Measurements from ENCODE around the gene SECTM1. TPM values are rescaled to one million over a fixed set of nuclear protein-coding genes. Genes with fewer than 3 reads are reported as not detected.

Gene SECTM1
- total RNA-seq, 1 donor, result 34.2 TPM

DNA sequence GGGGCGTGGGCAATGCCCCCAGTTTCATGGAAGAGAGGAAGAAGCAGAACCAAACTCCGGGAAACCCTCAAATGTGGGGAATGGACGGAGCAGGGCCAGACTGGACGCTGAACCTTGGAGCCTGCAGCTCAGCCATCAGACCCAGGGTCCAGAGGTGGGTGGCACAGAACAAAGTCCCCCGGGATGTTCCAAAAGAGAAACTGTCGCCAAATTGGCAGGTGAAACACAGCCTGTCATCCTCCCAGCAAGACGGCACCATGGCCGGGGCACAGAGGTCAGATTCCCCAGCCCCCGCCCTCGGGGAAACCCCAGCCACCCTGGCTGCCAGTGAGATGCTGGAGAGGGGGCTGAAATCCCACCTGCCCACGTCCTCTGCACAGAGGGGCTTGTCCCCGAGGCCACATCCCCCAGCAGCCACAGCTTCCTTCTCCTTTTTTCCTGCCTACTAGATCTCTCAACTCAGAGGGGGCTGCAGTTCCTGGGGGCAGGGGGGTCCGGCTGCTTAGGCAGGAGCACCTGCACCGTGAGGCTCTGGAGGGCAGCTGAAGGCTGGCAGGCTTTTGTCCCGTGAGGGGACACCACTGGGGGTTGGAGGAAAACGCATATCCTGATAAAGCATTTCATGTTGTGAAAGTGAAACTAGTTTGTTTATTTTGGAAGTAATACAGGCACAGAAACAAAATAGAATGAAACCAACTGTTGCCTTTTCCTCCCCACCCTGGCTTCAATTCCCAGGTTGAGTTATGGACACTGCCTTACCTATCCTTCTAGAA, 1.2 kb upstream of the SECTM1 start:
- DNase-seq (ENCODE audit: low read depth), result peak; percentile 38
- H3K4me3 ChIP-seq (ENCODE audit: low read depth, low read length), result peak overlapping the region; percentile 49
- TF ChIP-seq, protein P1, sequence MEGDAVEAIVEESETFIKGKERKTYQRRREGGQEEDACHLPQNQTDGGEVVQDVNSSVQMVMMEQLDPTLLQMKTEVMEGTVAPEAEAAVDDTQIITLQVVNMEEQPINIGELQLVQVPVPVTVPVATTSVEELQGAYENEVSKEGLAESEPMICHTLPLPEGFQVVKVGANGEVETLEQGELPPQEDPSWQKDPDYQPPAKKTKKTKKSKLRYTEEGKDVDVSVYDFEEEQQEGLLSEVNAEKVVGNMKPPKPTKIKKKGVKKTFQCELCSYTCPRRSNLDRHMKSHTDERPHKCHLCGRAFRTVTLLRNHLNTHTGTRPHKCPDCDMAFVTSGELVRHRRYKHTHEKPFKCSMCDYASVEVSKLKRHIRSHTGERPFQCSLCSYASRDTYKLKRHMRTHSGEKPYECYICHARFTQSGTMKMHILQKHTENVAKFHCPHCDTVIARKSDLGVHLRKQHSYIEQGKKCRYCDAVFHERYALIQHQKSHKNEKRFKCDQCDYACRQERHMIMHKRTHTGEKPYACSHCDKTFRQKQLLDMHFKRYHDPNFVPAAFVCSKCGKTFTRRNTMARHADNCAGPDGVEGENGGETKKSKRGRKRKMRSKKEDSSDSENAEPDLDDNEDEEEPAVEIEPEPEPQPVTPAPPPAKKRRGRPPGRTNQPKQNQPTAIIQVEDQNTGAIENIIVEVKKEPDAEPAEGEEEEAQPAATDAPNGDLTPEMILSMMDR (IDR thresholded peaks at IDR 0.05; ENCODE audit: insufficient read depth, low read length), result no peak

DNA sequence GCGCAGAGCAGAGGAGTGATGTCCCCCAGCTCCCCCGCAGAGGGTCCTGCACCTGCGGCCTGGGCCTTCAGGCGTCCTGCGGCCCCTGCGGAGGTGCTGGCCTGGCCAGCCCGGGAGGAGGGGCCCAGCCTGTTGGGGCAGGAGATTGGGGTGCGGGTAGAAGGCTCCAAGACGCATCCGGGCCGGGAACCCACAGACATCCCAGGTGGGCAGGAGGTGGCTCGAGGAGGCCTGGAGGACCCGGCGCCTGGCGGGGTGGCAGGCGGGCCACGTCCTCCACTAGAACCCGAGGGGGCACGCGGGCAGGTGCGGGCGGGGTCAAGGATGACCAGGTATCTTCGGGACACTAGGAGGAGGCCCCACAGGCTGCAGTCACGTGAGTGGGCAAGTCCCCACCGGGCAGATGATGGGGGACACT, 647 bp upstream of the SECTM1 start:
- TF ChIP-seq, protein P1 (IDR thresholded peaks at IDR 0.05; ENCODE audit: insufficient read depth, low read length), result no peak
- peak overlapping the region; percentile 28 for H3K4me3 ChIP-seq (ENCODE audit: low read depth, low read length)

DNA sequence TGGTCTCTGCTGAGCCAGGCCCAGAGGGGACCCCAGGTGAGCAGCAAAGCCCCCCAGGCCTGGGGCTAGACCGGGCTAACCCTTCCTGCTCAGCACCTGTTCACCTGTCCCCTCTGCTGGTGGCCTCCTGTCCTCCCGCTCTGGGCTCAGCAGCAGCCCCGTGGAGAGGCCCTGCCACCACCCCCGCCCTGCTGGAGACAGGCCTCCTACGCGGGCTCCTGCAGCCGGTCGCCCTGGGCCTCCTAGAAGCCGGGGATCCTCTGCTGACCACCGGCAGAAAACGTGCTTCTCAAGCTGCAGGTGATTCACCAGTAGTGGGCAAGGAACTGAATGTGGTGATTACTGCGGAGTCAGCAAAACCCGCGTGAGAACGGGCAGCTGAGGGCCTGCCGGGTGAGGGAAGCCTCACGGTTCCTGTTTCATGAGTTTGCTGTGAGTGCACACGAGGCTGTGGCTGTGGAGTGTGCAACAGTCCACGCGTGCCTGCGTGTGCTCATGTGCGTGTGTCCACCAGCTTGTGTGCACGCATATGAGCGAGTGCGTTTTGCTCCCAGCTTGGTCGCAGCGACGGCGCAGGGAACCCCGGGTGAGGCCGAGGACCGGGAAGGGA, 792 bp downstream of the SECTM1 start:
- DNase-seq (ENCODE audit: low read depth), result peak; percentile 48
- peak overlapping the region; percentile 69 for H3K4me3 ChIP-seq (ENCODE audit: low read depth, low read length)
- TF ChIP-seq, protein P1 (IDR thresholded peaks at IDR 0.05; ENCODE audit: insufficient read depth, low read length), result peak; percentile 3

More for the DNA sequence above, 647 bp upstream of the SECTM1 start:
- DNase-seq (ENCODE audit: low read depth), result no peak

DNA sequence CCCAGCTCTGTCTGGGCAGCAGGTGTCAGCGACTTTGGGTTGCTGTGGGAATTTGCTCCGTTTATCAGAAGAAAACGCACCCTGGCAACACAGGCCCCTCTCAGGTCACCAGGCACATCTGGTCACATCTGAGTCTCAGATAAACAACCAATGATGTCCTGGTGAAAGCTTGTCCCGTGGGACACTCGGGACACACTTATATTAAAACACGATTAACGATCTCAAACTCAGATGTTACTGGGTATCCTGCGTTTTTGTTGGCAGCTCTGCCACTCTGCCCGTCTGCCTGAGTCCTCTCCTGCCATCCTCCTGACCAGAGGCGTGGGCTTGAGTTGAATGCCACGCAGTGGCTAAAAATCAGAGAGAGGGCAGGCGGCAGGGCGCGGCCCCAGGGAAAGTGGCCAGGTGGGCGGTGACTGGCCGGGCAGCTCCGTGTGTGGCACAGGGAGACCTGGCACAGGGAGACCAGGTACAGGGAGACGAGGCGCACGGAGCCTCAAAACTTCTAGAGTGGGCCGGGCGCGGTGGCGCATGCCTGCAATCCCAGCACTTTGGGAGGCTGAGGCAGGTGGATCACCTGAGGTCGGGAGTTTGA, 2.1 kb downstream of the SECTM1 start:
- H3K4me3 ChIP-seq (ENCODE audit: low read depth, low read length), result no peak overlapping the region
- TF ChIP-seq, protein P1 (IDR thresholded peaks at IDR 0.05; ENCODE audit: insufficient read depth, low read length), result no peak
- DNase-seq (ENCODE audit: low read depth), result no peak

DNA sequence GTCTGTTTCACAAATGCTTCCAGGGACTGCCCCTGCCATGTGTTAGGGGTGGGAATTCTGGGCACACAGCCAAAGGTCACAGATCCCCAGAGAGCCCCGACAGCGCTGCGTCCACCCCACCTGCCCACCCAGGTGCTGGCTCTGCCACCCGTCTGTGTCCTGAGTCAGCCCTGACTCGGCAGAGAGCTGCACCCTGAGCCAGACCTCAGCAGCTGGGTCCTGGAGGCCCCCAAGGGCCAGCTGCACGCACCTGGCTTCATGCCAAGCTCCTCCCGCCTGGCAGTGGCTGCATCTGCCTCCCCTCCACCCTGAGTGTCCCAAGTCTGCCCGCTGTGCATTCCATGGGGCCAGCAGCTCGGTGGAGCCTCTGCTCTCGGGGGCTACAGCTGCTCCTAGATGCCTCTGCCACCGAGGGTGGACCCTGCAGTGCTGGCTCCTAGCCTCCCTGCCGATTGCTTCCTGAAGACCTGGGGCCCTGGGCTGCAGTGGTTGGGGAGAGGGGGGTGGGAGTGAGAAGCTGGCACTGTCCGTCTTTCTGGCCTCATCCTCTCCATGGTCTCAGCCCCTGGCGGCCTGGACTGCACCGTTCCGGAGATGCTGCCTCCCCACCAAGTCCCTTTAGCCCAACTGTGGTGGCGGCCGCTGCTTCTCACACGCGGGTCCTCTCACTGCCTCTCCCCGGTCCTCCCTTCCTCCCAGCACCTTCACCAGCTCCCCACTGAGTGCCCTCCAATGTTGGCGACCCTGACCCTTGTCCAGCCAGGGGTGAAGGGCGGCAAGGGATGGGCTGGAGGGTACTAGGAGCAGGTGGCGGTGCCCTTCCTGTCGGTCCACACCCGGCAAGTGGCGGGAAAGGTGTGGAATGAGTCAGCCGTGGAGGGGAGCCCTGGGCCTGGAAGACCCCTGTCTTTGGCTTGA, 3.0 kb downstream of the SECTM1 start:
- peak overlapping the region; percentile 14 for H3K4me3 ChIP-seq (ENCODE audit: low read depth, low read length)
- peak; percentile 76 for DNase-seq (ENCODE audit: low read depth)
- TF ChIP-seq, protein P1 (IDR thresholded peaks at IDR 0.05; ENCODE audit: insufficient read depth, low read length), result peak; percentile 18

DNA sequence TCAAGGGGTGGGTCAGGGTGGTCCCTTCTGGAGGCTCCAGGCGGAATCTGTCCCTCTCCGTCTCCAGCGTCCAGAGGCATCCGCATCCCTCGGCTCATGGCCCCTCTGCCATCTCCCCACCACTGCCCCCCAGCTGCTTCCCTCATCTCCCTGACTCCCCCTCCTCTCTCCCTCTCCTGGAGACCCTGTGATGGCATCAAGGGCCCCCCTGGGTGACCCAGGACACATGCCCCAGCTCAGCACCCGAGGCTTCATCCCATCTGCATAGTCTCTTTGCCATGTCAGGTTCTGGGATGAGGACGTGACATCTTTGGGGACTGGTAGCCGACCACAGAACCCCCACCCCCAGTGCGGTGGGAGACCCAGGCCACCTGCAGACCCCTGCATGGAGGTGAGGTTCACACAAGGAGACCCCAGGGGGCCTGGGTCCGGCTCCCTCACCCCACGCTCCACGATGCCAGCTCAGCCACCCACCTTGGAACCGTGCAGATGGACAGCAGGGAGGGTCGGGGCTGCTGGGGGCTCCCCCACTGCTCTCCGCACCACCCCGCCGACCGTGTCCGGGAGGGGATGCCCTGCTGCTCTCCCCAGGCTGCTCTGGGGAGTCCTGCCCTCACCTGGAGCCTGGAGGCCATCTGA, 3.8 kb downstream of the SECTM1 start:
- TF ChIP-seq, protein P1 (IDR thresholded peaks at IDR 0.05; ENCODE audit: insufficient read depth, low read length), result no peak
- DNase-seq (ENCODE audit: low read depth), result no peak
- peak overlapping the region; percentile 14 for H3K4me3 ChIP-seq (ENCODE audit: low read depth, low read length)

Data from fibroblast of the aortic adventitia (primary cell).